ENCODE measurements around the gene FBXW11. TPM values are rescaled to one million over a fixed set of nuclear protein-coding genes. Genes with fewer than 3 reads are reported as not detected.

Gene FBXW11
- polyA plus RNA-seq, 1 donor from 2014 or later, result 103 TPM

DNA sequence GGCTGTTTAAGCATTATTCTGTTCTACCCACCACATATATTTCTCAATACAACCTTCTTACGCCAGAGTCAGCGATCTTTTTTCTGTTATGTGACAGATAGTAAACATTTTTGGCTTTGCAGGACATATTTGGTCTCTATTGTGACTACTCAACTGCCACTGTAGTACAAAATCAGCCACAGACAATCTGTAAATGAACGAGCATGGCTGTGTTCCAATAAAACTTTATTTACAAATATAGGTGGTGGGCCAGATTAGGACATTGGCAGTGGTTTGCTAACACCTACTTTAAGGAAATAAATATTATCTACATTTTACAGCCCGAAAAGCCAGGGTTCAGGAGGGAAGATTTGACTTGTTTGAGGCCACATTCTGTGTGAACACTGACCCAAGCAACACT is 40.2 kb upstream of the FBXW11 start:
- H3K4me3 ChIP-seq (ENCODE audit: low read length), result no peak overlapping the region
- no peaks in the 10 kb centered on the region for H3F3A ChIP-seq (ENCODE audit: insufficient read depth, low read length, poor library complexity, severe bottlenecking)
- H3K27ac ChIP-seq (ENCODE audit: low read length), result no peak overlapping the region
- H3K36me3 ChIP-seq (ENCODE audit: insufficient read depth, low read length), result no peaks in the 10 kb centered on the region
- no peaks in the 10 kb centered on the region for H3K9me3 ChIP-seq (ENCODE audit: low read length)
- H3K9me2 ChIP-seq (ENCODE audit: insufficient read depth, low read length), result no peaks in the 10 kb centered on the region
- no peaks in the 10 kb centered on the region for H3K27me3 ChIP-seq (ENCODE audit: insufficient read depth, low read depth, low read length)
- no peaks in the 10 kb centered on the region for H4K20me1 ChIP-seq (ENCODE audit: insufficient read depth)
- no peak overlapping the region for H3K4me2 ChIP-seq (ENCODE audit: low read length)
- TF ChIP-seq, protein P1, sequence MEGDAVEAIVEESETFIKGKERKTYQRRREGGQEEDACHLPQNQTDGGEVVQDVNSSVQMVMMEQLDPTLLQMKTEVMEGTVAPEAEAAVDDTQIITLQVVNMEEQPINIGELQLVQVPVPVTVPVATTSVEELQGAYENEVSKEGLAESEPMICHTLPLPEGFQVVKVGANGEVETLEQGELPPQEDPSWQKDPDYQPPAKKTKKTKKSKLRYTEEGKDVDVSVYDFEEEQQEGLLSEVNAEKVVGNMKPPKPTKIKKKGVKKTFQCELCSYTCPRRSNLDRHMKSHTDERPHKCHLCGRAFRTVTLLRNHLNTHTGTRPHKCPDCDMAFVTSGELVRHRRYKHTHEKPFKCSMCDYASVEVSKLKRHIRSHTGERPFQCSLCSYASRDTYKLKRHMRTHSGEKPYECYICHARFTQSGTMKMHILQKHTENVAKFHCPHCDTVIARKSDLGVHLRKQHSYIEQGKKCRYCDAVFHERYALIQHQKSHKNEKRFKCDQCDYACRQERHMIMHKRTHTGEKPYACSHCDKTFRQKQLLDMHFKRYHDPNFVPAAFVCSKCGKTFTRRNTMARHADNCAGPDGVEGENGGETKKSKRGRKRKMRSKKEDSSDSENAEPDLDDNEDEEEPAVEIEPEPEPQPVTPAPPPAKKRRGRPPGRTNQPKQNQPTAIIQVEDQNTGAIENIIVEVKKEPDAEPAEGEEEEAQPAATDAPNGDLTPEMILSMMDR (IDR thresholded peaks at IDR 0.05; ENCODE audit: poor library complexity, severe bottlenecking), result no peak
- TF ChIP-seq POLR2AphosphoS5 (IDR thresholded peaks at IDR 0.05) (no peak), MXI1 (conservative IDR thresholded peaks at IDR 0.05; ENCODE audit: poor library complexity, severe bottlenecking) (no peak), EZH2 (IDR thresholded peaks at IDR 0.05; ENCODE audit: borderline replicate concordance, insufficient read depth, low read length, poor library complexity, severe bottlenecking) (no peak)
- TF ChIP-seq, protein P2, sequence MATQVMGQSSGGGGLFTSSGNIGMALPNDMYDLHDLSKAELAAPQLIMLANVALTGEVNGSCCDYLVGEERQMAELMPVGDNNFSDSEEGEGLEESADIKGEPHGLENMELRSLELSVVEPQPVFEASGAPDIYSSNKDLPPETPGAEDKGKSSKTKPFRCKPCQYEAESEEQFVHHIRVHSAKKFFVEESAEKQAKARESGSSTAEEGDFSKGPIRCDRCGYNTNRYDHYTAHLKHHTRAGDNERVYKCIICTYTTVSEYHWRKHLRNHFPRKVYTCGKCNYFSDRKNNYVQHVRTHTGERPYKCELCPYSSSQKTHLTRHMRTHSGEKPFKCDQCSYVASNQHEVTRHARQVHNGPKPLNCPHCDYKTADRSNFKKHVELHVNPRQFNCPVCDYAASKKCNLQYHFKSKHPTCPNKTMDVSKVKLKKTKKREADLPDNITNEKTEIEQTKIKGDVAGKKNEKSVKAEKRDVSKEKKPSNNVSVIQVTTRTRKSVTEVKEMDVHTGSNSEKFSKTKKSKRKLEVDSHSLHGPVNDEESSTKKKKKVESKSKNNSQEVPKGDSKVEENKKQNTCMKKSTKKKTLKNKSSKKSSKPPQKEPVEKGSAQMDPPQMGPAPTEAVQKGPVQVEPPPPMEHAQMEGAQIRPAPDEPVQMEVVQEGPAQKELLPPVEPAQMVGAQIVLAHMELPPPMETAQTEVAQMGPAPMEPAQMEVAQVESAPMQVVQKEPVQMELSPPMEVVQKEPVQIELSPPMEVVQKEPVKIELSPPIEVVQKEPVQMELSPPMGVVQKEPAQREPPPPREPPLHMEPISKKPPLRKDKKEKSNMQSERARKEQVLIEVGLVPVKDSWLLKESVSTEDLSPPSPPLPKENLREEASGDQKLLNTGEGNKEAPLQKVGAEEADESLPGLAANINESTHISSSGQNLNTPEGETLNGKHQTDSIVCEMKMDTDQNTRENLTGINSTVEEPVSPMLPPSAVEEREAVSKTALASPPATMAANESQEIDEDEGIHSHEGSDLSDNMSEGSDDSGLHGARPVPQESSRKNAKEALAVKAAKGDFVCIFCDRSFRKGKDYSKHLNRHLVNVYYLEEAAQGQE (IDR thresholded peaks at IDR 0.05; ENCODE audit: borderline replicate concordance), result no peak
- no peak overlapping the region for H2AFZ ChIP-seq (ENCODE audit: low read depth, low read length)
- H3K9ac ChIP-seq (ENCODE audit: low read length), result no peak overlapping the region
- H3K79me2 ChIP-seq (replicated peaks; ENCODE audit: insufficient read depth, low read length), result no peaks in the 10 kb centered on the region

DNA sequence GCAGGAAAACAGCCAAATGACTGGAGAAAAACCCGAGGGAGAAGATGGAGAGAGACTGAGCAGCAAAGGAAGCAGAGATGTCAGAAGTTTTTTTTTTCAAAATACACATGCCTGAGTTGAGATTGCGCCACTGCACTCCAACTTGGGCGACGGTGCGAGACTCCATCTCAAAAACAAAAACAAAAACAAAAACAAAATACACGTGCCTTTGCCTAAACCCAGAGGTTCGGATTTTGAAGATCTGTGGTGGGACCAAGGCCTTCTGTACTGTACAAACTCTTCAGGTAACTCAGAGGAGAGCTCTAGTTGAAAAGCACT is 38.8 kb upstream of the FBXW11 start:
- H3K36me3 ChIP-seq (ENCODE audit: insufficient read depth, low read length), result no peaks in the 10 kb centered on the region
- no peak overlapping the region for H3K4me3 ChIP-seq (ENCODE audit: low read length)
- no peaks in the 10 kb centered on the region for H3K9me3 ChIP-seq (ENCODE audit: low read length)
- no peak overlapping the region for H2AFZ ChIP-seq (ENCODE audit: low read depth, low read length)
- H3K27ac ChIP-seq (ENCODE audit: low read length), result no peak overlapping the region
- no peaks in the 10 kb centered on the region for H4K20me1 ChIP-seq (ENCODE audit: insufficient read depth)
- H3K79me2 ChIP-seq (replicated peaks; ENCODE audit: insufficient read depth, low read length), result no peaks in the 10 kb centered on the region
- no peak overlapping the region for H3K4me2 ChIP-seq (ENCODE audit: low read length)
- no peaks in the 10 kb centered on the region for H3K9me2 ChIP-seq (ENCODE audit: insufficient read depth, low read length)
- H3F3A ChIP-seq (ENCODE audit: insufficient read depth, low read length, poor library complexity, severe bottlenecking), result no peaks in the 10 kb centered on the region
- H3K27me3 ChIP-seq (ENCODE audit: insufficient read depth, low read depth, low read length), result no peaks in the 10 kb centered on the region
- no peak overlapping the region for H3K9ac ChIP-seq (ENCODE audit: low read length)
- TF ChIP-seq, protein P2 (IDR thresholded peaks at IDR 0.05; ENCODE audit: borderline replicate concordance), result no peak
- no peak for TF ChIP-seq TAF1 (IDR thresholded peaks at IDR 0.05; ENCODE audit: low read depth)
- TF ChIP-seq, protein P1 (IDR thresholded peaks at IDR 0.05; ENCODE audit: poor library complexity, severe bottlenecking), result no peak
- no peak for TF ChIP-seq SMC3 (conservative IDR thresholded peaks at IDR 0.05; ENCODE audit: poor library complexity)
- TF ChIP-seq RAD21 (conservative IDR thresholded peaks at IDR 0.05), result no peak
- no peak for TF ChIP-seq EZH2 (IDR thresholded peaks at IDR 0.05; ENCODE audit: borderline replicate concordance, insufficient read depth, low read length, poor library complexity, severe bottlenecking)
- no peak for TF ChIP-seq MXI1 (conservative IDR thresholded peaks at IDR 0.05; ENCODE audit: poor library complexity, severe bottlenecking)
- TF ChIP-seq EP300 (conservative IDR thresholded peaks at IDR 0.05; ENCODE audit: poor library complexity, severe bottlenecking), result no peak
- no peak for TF ChIP-seq POLR2AphosphoS5 (IDR thresholded peaks at IDR 0.05)
